COLO668 (cell line): ENCODE measurements around the gene EIF5A.
A peak's percentile ranks its signal among the peaks of the same experiment; 100 is the strongest.

Source experiments
- DNase-seq: peaks from one replicate; lab custom pipeline; 2025; ENCODE audit not compliant: unreplicated experiment; lab: John Stamatoyannopoulos, UW

Gene EIF5A

GRCh38 chr17:7306911-7307685 lies at the start of gene EIF5A:
EIF5A (plus strand) TSS chr17:7307628; CDS start chr17:7309636, 2,008 bp downstream.
- peak; percentile 98 for DNase-seq

- DNase-seq = peak; percentile 14
These were observed 48.5 kb upstream of the EIF5A start for GRCh38 chr17:7258731-7259554.

- no peak for DNase-seq
These were observed 47.9 kb upstream of the EIF5A start for GRCh38 chr17:7259555-7259889.

GRCh38 chr17:7260151-7260550 lies 47.3 kb upstream of the EIF5A start:
- DNase-seq = no peak

- peak; percentile 78 for DNase-seq
These were observed 46.6 kb upstream of the EIF5A start for GRCh38 chr17:7260651-7261378.

- DNase-seq = peak; percentile 29
These were observed 45.8 kb upstream of the EIF5A start for GRCh38 chr17:7261379-7262191.

GRCh38 chr17:7262192-7262934 lies 45.1 kb upstream of the EIF5A start, which contains the start of gene CLDN7:
CLDN7 (minus strand) TSS chr17:7262478; CDS start chr17:7262043, 435 bp downstream.
- peak; percentile 92 for DNase-seq

GRCh38 chr17:7262935-7263800 lies 44.3 kb upstream of the EIF5A start:
- peak; percentile 45 for DNase-seq

GRCh38 chr17:7263801-7264078 lies 43.7 kb upstream of the EIF5A start:
- DNase-seq = no peak

GRCh38 chr17:7266784-7267183 lies 40.6 kb upstream of the EIF5A start:
- DNase-seq = no peak

GRCh38 chr17:7279448-7279847 lies 28.0 kb upstream of the EIF5A start:
- DNase-seq = no peak

- peak; percentile 73 for DNase-seq
These were observed 26.8 kb upstream of the EIF5A start for GRCh38 chr17:7280519-7281073.

GRCh38 chr17:7281074-7281952 lies 26.1 kb upstream of the EIF5A start, which contains the start of gene SLC2A4:
SLC2A4 (plus strand) TSS chr17:7281718; CDS start chr17:7281935, 217 bp downstream.
- DNase-seq = peak; percentile 73

GRCh38 chr17:7281953-7282751 lies 25.3 kb upstream of the EIF5A start:
- no peak for DNase-seq

- no peak for DNase-seq
These were observed 24.6 kb upstream of the EIF5A start for GRCh38 chr17:7282752-7283321.

GRCh38 chr17:7283471-7284216 lies 23.8 kb upstream of the EIF5A start:
- DNase-seq = no peak
